Hepatocyte (in vitro differentiated cells): ENCODE data around the gene B3GNT7. TPM values are rescaled to one million over a fixed set of nuclear protein-coding genes. Genes with fewer than 3 reads are reported as not detected.
"Not testable (repeated sequence)": the region's sequence is repeated elsewhere in the genome, so short reads cannot be mapped to it uniquely, and the experiment has no call there.

Experiments used
- DNase-seq: peaks from one replicate; pipeline ENCODE4 v3.0.0-alpha.2; 2016; ENCODE audit warnings: low spot score
- H2AFZ ChIP-seq: fragments of 200-600 bp; sonication (generic); 2 replicates; pipeline ENCODE4 v1.6.0; 2016; ENCODE audit warnings: antibody characterized with exemption, mild to moderate bottlenecking
- H3K27ac ChIP-seq: fragments of 200-600 bp; sonication (generic); 2 replicates; pipeline ENCODE4 v1.5.1; 2016; ENCODE audit warnings: mild to moderate bottlenecking
- H3K27me3 ChIP-seq: fragments of 200-600 bp; sonication (generic); 2 replicates; pipeline ENCODE4 v1.6.1; 2016
- H3K36me3 ChIP-seq: fragments of 200-600 bp; sonication (generic); replicated peaks from 2 replicates; pipeline ENCODE4 v1.5.1; 2016; ENCODE audit warnings: low read depth; ENCODE audit not compliant: insufficient read depth
- H3K4me1 ChIP-seq: fragments of 200-600 bp; sonication (generic); 2 replicates; pipeline ENCODE4 v1.5.1; 2016; ENCODE audit warnings: mild to moderate bottlenecking, moderate library complexity; ENCODE audit not compliant: insufficient read depth
- H3K4me2 ChIP-seq: fragments of 200-600 bp; sonication (generic); 2 replicates; pipeline ENCODE4 v1.6.0; 2016
- H3K4me3 ChIP-seq: fragments of 200-600 bp; sonication (generic); 2 replicates; pipeline ENCODE4 v1.5.1; 2016; ENCODE audit warnings: mild to moderate bottlenecking
- H3K79me2 ChIP-seq: fragments of 200-600 bp; sonication (generic); 2 replicates; pipeline ENCODE4 v1.6.0; 2017; ENCODE audit warnings: mild to moderate bottlenecking
- H3K9me2 ChIP-seq: fragments of 200-600 bp; sonication (generic); replicated peaks from 2 replicates; pipeline ENCODE4 v1.6.0; 2017; ENCODE audit warnings: mild to moderate bottlenecking; ENCODE audit not compliant: insufficient read depth
- H3K9me3 ChIP-seq: fragments of 200-600 bp; sonication (generic); 2 replicates; pipeline ENCODE4 v1.5.1; 2016; ENCODE audit warnings: low read depth, mild to moderate bottlenecking
- H4K20me1 ChIP-seq: fragments of 200-600 bp; sonication (generic); 2 replicates; pipeline ENCODE4 v1.6.0; 2016; ENCODE audit warnings: mild to moderate bottlenecking; ENCODE audit not compliant: insufficient read depth, poor library complexity, severe bottlenecking
- CTCF ChIP-seq: fragments of 200-600 bp; sonication (generic); IDR thresholded peaks from 2 replicates; pipeline ENCODE4 v1.5.1; 2016; ENCODE audit warnings: antibody characterized with exemption, mild to moderate bottlenecking; ENCODE audit not compliant: poor library complexity
- EZH2 ChIP-seq: fragments of 200-600 bp; sonication (generic); IDR thresholded peaks from 2 replicates; pipeline ENCODE4 v1.6.1; 2016; ENCODE audit warnings: antibody characterized with exemption, mild to moderate bottlenecking, borderline replicate concordance
- EZH2phosphoT487 ChIP-seq: fragments of 200-600 bp; sonication (generic); IDR thresholded peaks from one replicate; pipeline ENCODE4 v1.6.1; 2018; ENCODE audit warnings: antibody characterized with exemption, mild to moderate bottlenecking, low read depth, moderate library complexity; ENCODE audit not compliant: unreplicated experiment, severe bottlenecking
- WGBS: methylation state at CpG from one replicate; pipeline ENCODE4 v1.1.6; 2016; ENCODE audit warnings: low lambda C conversion rate; ENCODE audit errors: missing lambda C conversion rate; 5-methylcytosine and 5-hydroxymethylcytosine counted together
- polyA plus RNA-seq: library from polyadenylated mRNA; unstranded; fragments of >200 nt; fragmentation: Nextera tagmentation; extraction: Ambion mirVana; gene quantifications from 2 replicates; pipeline ENCODE4 v1.2.1, GENCODE V29; 2016
- total RNA-seq: library from RNA; depleted of rRNA; stranded (reverse); fragments of >200 nt; gene quantifications from 2 replicates; pipeline ENCODE4 v1.2.3, GENCODE V29; 2014

B3GNT7 gene
- total and polyA plus RNA-seq, 2 experiments from 2014 or later, result 4.3 to 6.2 TPM

- Histone ChIP-seq H3K4me2 (no peak overlapping the region), H3K9me2 (no peaks in the 10 kb centered on the region), H3K4me3 (no peak overlapping the region), H2AFZ (no peak overlapping the region), H4K20me1 (no peaks in the 10 kb centered on the region), H3K27ac (no peak overlapping the region), H3K4me1 (no peaks in the 10 kb centered on the region), H3K79me2 (no peaks in the 10 kb centered on the region), H3K36me3 (no peaks in the 10 kb centered on the region), H3K27me3 (no peaks in the 10 kb centered on the region), H3K9me3 (no peaks in the 10 kb centered on the region)
- WGBS, result 58% methylated on average over 2 of the region's 2 CpGs
- DNase-seq, result no peak
- TF ChIP-seq EZH2 (no peak), CTCF (no peak), EZH2phosphoT487 (no peak)
These were observed 47.3 kb upstream of the B3GNT7 start for GRCh38 chr2:231348173-231348572.

- no peak overlapping the region for H2AFZ ChIP-seq
- no peak for DNase-seq
- no peaks in the 10 kb centered on the region for H3K36me3 ChIP-seq
- H3K9me2 ChIP-seq, result no peaks in the 10 kb centered on the region
- H3K4me3 ChIP-seq, result no peak overlapping the region
- 67% methylated on average over 5 of the region's 5 CpGs for WGBS
- no peak overlapping the region for H3K4me2 ChIP-seq
- no peaks in the 10 kb centered on the region for H3K27me3 ChIP-seq
- no peaks in the 10 kb centered on the region for H3K9me3 ChIP-seq
- no peaks in the 10 kb centered on the region for H4K20me1 ChIP-seq
- TF ChIP-seq EZH2phosphoT487, result no peak
- no peak for TF ChIP-seq EZH2
- TF ChIP-seq CTCF, result no peak
- H3K79me2 ChIP-seq, result no peaks in the 10 kb centered on the region
- no peaks in the 10 kb centered on the region for H3K4me1 ChIP-seq
- no peak overlapping the region for H3K27ac ChIP-seq
These were observed 46.7 kb upstream of the B3GNT7 start for GRCh38 chr2:231348704-231349373.

GRCh38 chr2:231349374-231349735 is 46.2 kb upstream of the B3GNT7 start:
- H3K79me2 ChIP-seq, H2AFZ ChIP-seq, H3K9me2 ChIP-seq, H4K20me1 ChIP-seq, H3K9me3 ChIP-seq, H3K4me3 ChIP-seq, H3K4me1 ChIP-seq, H3K4me2 ChIP-seq, H3K27me3 ChIP-seq, H3K27ac ChIP-seq, DNase-seq, H3K36me3 ChIP-seq: not testable (repeated sequence)
- 90% methylated on average over 10 of the region's 10 CpGs for WGBS

GRCh38 chr2:231351648-231352047 is 43.9 kb upstream of the B3GNT7 start:
- Histone ChIP-seq H3K4me1 (peaks cover 3% of the 10 kb centered on the region), H3K4me2 (no peak overlapping the region), H3K9me2 (no peaks in the 10 kb centered on the region), H3K79me2 (no peaks in the 10 kb centered on the region), H3K27me3 (no peaks in the 10 kb centered on the region), H3K4me3 (no peak overlapping the region), H2AFZ (no peak overlapping the region), H3K27ac (no peak overlapping the region), H3K9me3 (no peaks in the 10 kb centered on the region), H4K20me1 (no peaks in the 10 kb centered on the region), H3K36me3 (no peaks in the 10 kb centered on the region)
- 93% methylated on average over 5 of the region's 5 CpGs for WGBS
- DNase-seq, result no peak
- no peak for TF ChIP-seq CTCF
- no peak for TF ChIP-seq EZH2phosphoT487
- no peak for TF ChIP-seq EZH2
